Vagina (tissue), 2 donors: Measurements from ENCODE around the gene C1orf105.

Experiments used
- POLR2AphosphoS5 ChIP-seq, 2 donors: sonication (generic); formaldehyde crosslinking; IDR thresholded peaks; one replicate each; pipeline ENCODE4 v1.9.0; 2017; ENCODE audit warnings: antibody characterized with exemption in 2 of 2, mild to moderate bottlenecking in 2 of 2, low read depth in 1 of 2; ENCODE audit not compliant: insufficient read depth in 1 of 2
- TF ChIP-seq, protein P1 (sequence below), 3 experiments: fragments of 450-650 bp in 2 of 3; fragments of 200-600 bp in 1 of 3; sonication (generic) in 1 of 3; IDR thresholded peaks; one replicate each; pipeline ENCODE4 v1.5.1; 2017 to 2019; ENCODE audit warnings: antibody characterized with exemption in 3 of 3, mild to moderate bottlenecking in 2 of 3, moderate library complexity in 2 of 3

DNA sequence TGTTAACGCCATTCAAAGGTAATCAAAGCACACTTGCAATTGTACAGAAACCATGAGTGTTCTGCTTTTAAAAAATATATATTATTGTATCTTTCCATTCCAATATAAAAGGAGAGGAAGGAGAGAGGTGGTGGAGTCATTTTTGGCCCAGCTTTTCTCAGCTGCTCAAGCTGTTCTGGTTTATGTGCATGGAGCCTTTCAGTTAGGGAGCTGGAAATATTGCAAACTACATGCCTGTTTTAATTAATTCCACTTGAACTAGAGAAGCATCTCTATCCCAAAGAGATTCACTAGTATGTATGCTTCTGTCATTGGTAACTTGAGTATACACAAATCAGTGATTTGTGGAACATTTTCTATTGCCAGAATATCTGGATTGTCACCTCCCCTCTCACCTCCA, 28.5 kb upstream of the C1orf105 start:
- TF ChIP-seq POLR2AphosphoS5 (IDR thresholded peaks at IDR 0.05; ENCODE audit: insufficient read depth in 1 of 2, low read depth in 1 of 2): no peak
- TF ChIP-seq, protein P1, sequence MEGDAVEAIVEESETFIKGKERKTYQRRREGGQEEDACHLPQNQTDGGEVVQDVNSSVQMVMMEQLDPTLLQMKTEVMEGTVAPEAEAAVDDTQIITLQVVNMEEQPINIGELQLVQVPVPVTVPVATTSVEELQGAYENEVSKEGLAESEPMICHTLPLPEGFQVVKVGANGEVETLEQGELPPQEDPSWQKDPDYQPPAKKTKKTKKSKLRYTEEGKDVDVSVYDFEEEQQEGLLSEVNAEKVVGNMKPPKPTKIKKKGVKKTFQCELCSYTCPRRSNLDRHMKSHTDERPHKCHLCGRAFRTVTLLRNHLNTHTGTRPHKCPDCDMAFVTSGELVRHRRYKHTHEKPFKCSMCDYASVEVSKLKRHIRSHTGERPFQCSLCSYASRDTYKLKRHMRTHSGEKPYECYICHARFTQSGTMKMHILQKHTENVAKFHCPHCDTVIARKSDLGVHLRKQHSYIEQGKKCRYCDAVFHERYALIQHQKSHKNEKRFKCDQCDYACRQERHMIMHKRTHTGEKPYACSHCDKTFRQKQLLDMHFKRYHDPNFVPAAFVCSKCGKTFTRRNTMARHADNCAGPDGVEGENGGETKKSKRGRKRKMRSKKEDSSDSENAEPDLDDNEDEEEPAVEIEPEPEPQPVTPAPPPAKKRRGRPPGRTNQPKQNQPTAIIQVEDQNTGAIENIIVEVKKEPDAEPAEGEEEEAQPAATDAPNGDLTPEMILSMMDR (IDR thresholded peaks at IDR 0.05): no peak
